Naive B cell (primary cell): Measurements from ENCODE around the gene DESI1. TPM values are rescaled to one million over a fixed set of nuclear protein-coding genes. Genes with fewer than 3 reads are reported as not detected.
"Not testable (repeated sequence)": the region's sequence is repeated elsewhere in the genome, so short reads cannot be mapped to it uniquely, and the experiment has no call there.

Experiments
- ATAC-seq, 2 donors: fragments of 150-1000 bp; cut with Tn5 transposase; 2 replicates each; pipeline ENCODE4 v1.10.0; 2021; ENCODE audit warnings: low read depth in 2 of 2, mild to moderate bottlenecking in 2 of 2, moderate library complexity in 2 of 2
- DNase-seq: peaks from one replicate; pipeline ENCODE4 v3.0.0; 2022
- H3K27ac Mint-ChIP-seq, 6 donors: one replicate each; pipeline ENCODE4 v1.8.0; 2020 to 2022; ENCODE audit warnings: mild to moderate bottlenecking in 6 of 6, mixed read lengths in 6 of 6, moderate library complexity in 5 of 6, inconsistent platforms in 2 of 6
- H3K27me3 Mint-ChIP-seq, 3 donors: one replicate each; pipeline ENCODE4 v1.8.0; 2021 to 2022; ENCODE audit warnings: mixed read lengths in 3 of 3, mild to moderate bottlenecking in 1 of 3
- H3K36me3 Mint-ChIP-seq, 2 donors: one replicate each; pipeline ENCODE4 v1.8.0; 2020 to 2022; ENCODE audit warnings: mixed read lengths in 2 of 2, inconsistent platforms in 1 of 2, mild to moderate bottlenecking in 1 of 2
- H3K4me1 Mint-ChIP-seq, 3 donors: one replicate each; pipeline ENCODE4 v1.8.0; 2020 to 2022; ENCODE audit warnings: mixed read lengths in 3 of 3, inconsistent platforms in 1 of 3, mild to moderate bottlenecking in 1 of 3, moderate library complexity in 1 of 3
- H3K4me3 Mint-ChIP-seq, 8 donors: one replicate each; pipeline ENCODE4 v1.8.0; 2020 to 2022; ENCODE audit warnings: mild to moderate bottlenecking in 8 of 8, mixed read lengths in 8 of 8, moderate library complexity in 8 of 8, inconsistent platforms in 2 of 8
- H3K9me3 Mint-ChIP-seq, 7 donors: one replicate each; pipeline ENCODE4 v1.8.0; 2020 to 2022; ENCODE audit warnings: mixed read lengths in 7 of 7, mild to moderate bottlenecking in 5 of 7, inconsistent platforms in 2 of 7, moderate library complexity in 1 of 7
- polyA plus RNA-seq, 6 donors: library from polyadenylated mRNA; unstranded; fragments of 300-500 nt; fragmentation: Illumina TruSeq; gene quantifications; one replicate each; pipeline ENCODE4 v1.2.3, GENCODE V29; 2021; ENCODE audit warnings: low read depth in 6 of 6

Gene DESI1
- polyA plus RNA-seq, 6 donors from 2014 or later, result 5.1 to 11.1 (median 9.1) TPM

GRCh38 chr22:41574847-41575381, 45.9 kb downstream of the DESI1 start:
- ATAC-seq (no peak), DNase-seq (no peak)
- Mint-ChIP-seq H3K27ac (peak overlapping the region in 1 of 6 donors; percentile 44), H3K4me3 (no peak overlapping the region), H3K9me3 (peaks cover 0 to 5% (median 0%) of the 10 kb centered on the region in 7 donors), H3K4me1 (peaks cover 0 to 6% (median 0%) of the 10 kb centered on the region in 3 donors), H3K27me3 (no peaks in the 10 kb centered on the region), H3K36me3 (peaks cover 0 to 8% of the 10 kb centered on the region in 2 donors)

- Mint-ChIP-seq H3K36me3 (peaks cover 0 to 8% of the 10 kb centered on the region in 2 donors), H3K4me1 (peaks cover 0 to 6% (median 0%) of the 10 kb centered on the region in 3 donors), H3K27ac (no peak overlapping the region), H3K27me3 (peaks cover 0 to 4% (median 0%) of the 10 kb centered on the region in 3 donors), H3K4me3 (no peak overlapping the region), H3K9me3 (peaks cover 0 to 5% (median 0%) of the 10 kb centered on the region in 7 donors)
- DNase-seq, result no peak
- no peak for ATAC-seq
Observed at GRCh38 chr22:41573677-41574076, 47.2 kb downstream of the DESI1 start.

GRCh38 chr22:41572305-41572704, 48.5 kb downstream of the DESI1 start:
- DNase-seq, ATAC-seq, H3K4me1 Mint-ChIP-seq, H3K4me3 Mint-ChIP-seq, H3K27ac Mint-ChIP-seq, H3K36me3 Mint-ChIP-seq, H3K9me3 Mint-ChIP-seq, H3K27me3 Mint-ChIP-seq: not testable (repeated sequence)

- H3K4me1 Mint-ChIP-seq, result no peaks in the 10 kb centered on the region
- H3K27ac Mint-ChIP-seq, result no peak overlapping the region
- peaks cover 0 to 5% (median 0%) of the 10 kb centered on the region in 7 donors for H3K9me3 Mint-ChIP-seq
- no peaks in the 10 kb centered on the region for H3K36me3 Mint-ChIP-seq
- H3K4me3 Mint-ChIP-seq, result no peak overlapping the region
- ATAC-seq (no peak), DNase-seq (no peak)
- H3K27me3 Mint-ChIP-seq, result peaks cover 0 to 4% (median 0%) of the 10 kb centered on the region in 3 donors
Observed at GRCh38 chr22:41571786-41572185, 49.1 kb downstream of the DESI1 start.

GRCh38 chr22:41570221-41570620, 50.6 kb downstream of the DESI1 start:
- no peak overlapping the region for H3K4me3 Mint-ChIP-seq
- H3K27ac Mint-ChIP-seq, result peak overlapping the region in 1 of 6 donors; percentile 62
- H3K4me1 Mint-ChIP-seq, result no peaks in the 10 kb centered on the region
- H3K27me3 Mint-ChIP-seq, result peaks cover 0 to 4% (median 0%) of the 10 kb centered on the region in 3 donors
- H3K9me3 Mint-ChIP-seq, result peaks cover 0 to 5% (median 0%) of the 10 kb centered on the region in 7 donors
- ATAC-seq, result no peak
- H3K36me3 Mint-ChIP-seq, result no peaks in the 10 kb centered on the region
- DNase-seq, result no peak

- peaks cover 0 to 5% (median 0%) of the 10 kb centered on the region in 7 donors for H3K9me3 Mint-ChIP-seq
- DNase-seq, result no peak
- no peaks in the 10 kb centered on the region for H3K4me1 Mint-ChIP-seq
- no peak for ATAC-seq
- peaks cover 0 to 11% (median 0%) of the 10 kb centered on the region in 3 donors for H3K27me3 Mint-ChIP-seq
- H3K27ac Mint-ChIP-seq, result no peak overlapping the region
- no peaks in the 10 kb centered on the region for H3K36me3 Mint-ChIP-seq
- H3K4me3 Mint-ChIP-seq, result no peak overlapping the region
Observed at GRCh38 chr22:41568811-41569210, 52.0 kb downstream of the DESI1 start.

GRCh38 chr22:41567512-41567768, 53.4 kb downstream of the DESI1 start:
- no peak for DNase-seq
- Mint-ChIP-seq H3K27me3 (peaks cover 5 to 20% (median 6%) of the 10 kb centered on the region in 3 donors), H3K27ac (no peak overlapping the region), H3K36me3 (no peaks in the 10 kb centered on the region), H3K9me3 (peaks cover 0 to 2% (median 0%) of the 10 kb centered on the region in 7 donors), H3K4me3 (no peak overlapping the region), H3K4me1 (no peaks in the 10 kb centered on the region)
- ATAC-seq, result no peak

- no peaks in the 10 kb centered on the region for H3K36me3 Mint-ChIP-seq
- ATAC-seq (no peak), DNase-seq (no peak)
- no peak overlapping the region for H3K27ac Mint-ChIP-seq
- peaks cover 5 to 39% (median 25%) of the 10 kb centered on the region in 3 donors for H3K27me3 Mint-ChIP-seq
- H3K4me1 Mint-ChIP-seq, result no peaks in the 10 kb centered on the region
- H3K9me3 Mint-ChIP-seq, result no peaks in the 10 kb centered on the region
- no peak overlapping the region for H3K4me3 Mint-ChIP-seq
Observed at GRCh38 chr22:41565403-41566054, 55.3 kb downstream of the DESI1 start.

- Mint-ChIP-seq H3K36me3 (no peaks in the 10 kb centered on the region), H3K27ac (no peak overlapping the region), H3K27me3 (peaks cover 5 to 47% (median 32%) of the 10 kb centered on the region in 3 donors), H3K4me3 (no peak overlapping the region), H3K4me1 (no peaks in the 10 kb centered on the region), H3K9me3 (no peaks in the 10 kb centered on the region)
- ATAC-seq (no peak), DNase-seq (no peak)
Observed at GRCh38 chr22:41564563-41564962, 56.3 kb downstream of the DESI1 start.

- no peak for ATAC-seq
- H3K27me3 Mint-ChIP-seq, result peaks cover 5 to 51% (median 32%) of the 10 kb centered on the region in 3 donors
- H3K4me1 Mint-ChIP-seq, result no peaks in the 10 kb centered on the region
- H3K9me3 Mint-ChIP-seq, result no peaks in the 10 kb centered on the region
- no peak for DNase-seq
- H3K4me3 Mint-ChIP-seq, result no peak overlapping the region
- H3K36me3 Mint-ChIP-seq, result no peaks in the 10 kb centered on the region
- H3K27ac Mint-ChIP-seq, result no peak overlapping the region
Observed at GRCh38 chr22:41563051-41563711, 57.7 kb downstream of the DESI1 start.

GRCh38 chr22:41562461-41562860, 58.4 kb downstream of the DESI1 start:
- H3K27ac Mint-ChIP-seq, result no peak overlapping the region
- H3K36me3 Mint-ChIP-seq, result no peaks in the 10 kb centered on the region
- no peak for ATAC-seq
- H3K4me1 Mint-ChIP-seq, result no peaks in the 10 kb centered on the region
- peaks cover 5 to 58% (median 38%) of the 10 kb centered on the region in 3 donors for H3K27me3 Mint-ChIP-seq
- no peaks in the 10 kb centered on the region for H3K9me3 Mint-ChIP-seq
- no peak for DNase-seq
- no peak overlapping the region for H3K4me3 Mint-ChIP-seq

GRCh38 chr22:41561788-41562187, 59.1 kb downstream of the DESI1 start:
- ATAC-seq, result no peak
- Mint-ChIP-seq H3K9me3 (no peaks in the 10 kb centered on the region), H3K4me3 (no peak overlapping the region), H3K36me3 (no peaks in the 10 kb centered on the region), H3K27me3 (peaks cover 8 to 62% (median 41%) of the 10 kb centered on the region in 3 donors), H3K4me1 (no peaks in the 10 kb centered on the region), H3K27ac (no peak overlapping the region)
- no peak for DNase-seq

GRCh38 chr22:41561335-41561734, 59.5 kb downstream of the DESI1 start:
- no peak overlapping the region for H3K27ac Mint-ChIP-seq
- peaks cover 11 to 66% (median 46%) of the 10 kb centered on the region in 3 donors for H3K27me3 Mint-ChIP-seq

GRCh38 chr22:41560095-41560471, 60.8 kb downstream of the DESI1 start:
- Mint-ChIP-seq H3K9me3 (no peaks in the 10 kb centered on the region), H3K4me1 (no peaks in the 10 kb centered on the region), H3K27me3 (peaks cover 13 to 76% (median 50%) of the 10 kb centered on the region in 3 donors), H3K36me3 (no peaks in the 10 kb centered on the region), H3K4me3 (peak overlapping the region in 1 of 8 donors; percentile 55), H3K27ac (no peak overlapping the region)
- ATAC-seq (no peak), DNase-seq (no peak)

More at GRCh38 chr22:41561335-41561734, 59.5 kb downstream of the DESI1 start:
- ATAC-seq (no peak), DNase-seq (no peak)
- no peaks in the 10 kb centered on the region for H3K36me3 Mint-ChIP-seq
- H3K9me3 Mint-ChIP-seq, result no peaks in the 10 kb centered on the region
- H3K4me3 Mint-ChIP-seq, result no peak overlapping the region
- H3K4me1 Mint-ChIP-seq, result no peaks in the 10 kb centered on the region
